ENCODE results near the gene DNAJA4. TPM values are rescaled to one million over a fixed set of nuclear protein-coding genes. Genes with fewer than 3 reads are reported as not detected.

DNAJA4 gene
- total RNA-seq, 6 experiments from 2014 or later, result 0.14 to 0.38 (median 0.17) TPM; not detected in 1

DNA sequence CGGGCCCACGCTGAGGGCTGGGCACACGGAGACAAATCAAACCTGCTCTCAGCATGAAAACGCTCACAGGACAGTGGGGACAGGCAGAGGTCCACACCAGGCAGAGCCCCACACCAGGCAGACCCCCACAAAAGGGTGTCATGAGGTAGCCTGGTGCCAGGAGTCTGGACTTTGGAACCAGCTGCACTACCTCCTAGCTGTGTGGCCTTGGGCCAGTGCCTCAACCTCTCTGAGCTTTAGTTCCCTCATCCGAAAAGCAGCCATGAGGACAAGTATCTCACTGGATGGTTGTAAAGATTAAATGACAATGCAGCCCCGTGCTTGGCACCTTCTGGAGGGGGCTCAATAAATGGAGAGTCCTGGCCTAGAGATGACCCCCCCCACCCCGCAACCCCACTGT, 59.3 kb downstream of the DNAJA4 start:
- no peak for DNase-seq
- TF ChIP-seq, protein P1, sequence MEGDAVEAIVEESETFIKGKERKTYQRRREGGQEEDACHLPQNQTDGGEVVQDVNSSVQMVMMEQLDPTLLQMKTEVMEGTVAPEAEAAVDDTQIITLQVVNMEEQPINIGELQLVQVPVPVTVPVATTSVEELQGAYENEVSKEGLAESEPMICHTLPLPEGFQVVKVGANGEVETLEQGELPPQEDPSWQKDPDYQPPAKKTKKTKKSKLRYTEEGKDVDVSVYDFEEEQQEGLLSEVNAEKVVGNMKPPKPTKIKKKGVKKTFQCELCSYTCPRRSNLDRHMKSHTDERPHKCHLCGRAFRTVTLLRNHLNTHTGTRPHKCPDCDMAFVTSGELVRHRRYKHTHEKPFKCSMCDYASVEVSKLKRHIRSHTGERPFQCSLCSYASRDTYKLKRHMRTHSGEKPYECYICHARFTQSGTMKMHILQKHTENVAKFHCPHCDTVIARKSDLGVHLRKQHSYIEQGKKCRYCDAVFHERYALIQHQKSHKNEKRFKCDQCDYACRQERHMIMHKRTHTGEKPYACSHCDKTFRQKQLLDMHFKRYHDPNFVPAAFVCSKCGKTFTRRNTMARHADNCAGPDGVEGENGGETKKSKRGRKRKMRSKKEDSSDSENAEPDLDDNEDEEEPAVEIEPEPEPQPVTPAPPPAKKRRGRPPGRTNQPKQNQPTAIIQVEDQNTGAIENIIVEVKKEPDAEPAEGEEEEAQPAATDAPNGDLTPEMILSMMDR (IDR thresholded peaks at IDR 0.05), result no peak

DNA sequence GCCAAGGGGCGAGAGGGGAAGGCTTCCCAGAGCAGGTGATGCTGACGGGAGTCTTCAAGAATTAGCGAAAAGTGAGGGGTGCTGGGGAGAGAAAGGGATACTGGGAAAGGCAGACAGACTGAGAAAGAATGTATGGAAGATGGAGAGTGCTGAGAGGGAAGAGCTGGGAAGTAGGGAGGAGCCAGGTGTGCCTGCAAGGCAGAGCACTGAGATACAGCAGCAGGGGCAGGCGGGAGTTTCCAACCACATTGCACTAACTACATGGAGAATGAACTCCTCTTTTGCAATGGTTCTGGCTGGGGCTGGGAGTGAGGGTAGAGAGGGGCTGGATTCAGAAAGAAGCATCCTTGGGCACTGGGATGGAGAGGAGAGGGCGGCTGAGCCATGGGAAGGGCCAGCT, 59.8 kb downstream of the DNAJA4 start:
- Mint-ChIP-seq H3K27me3 (ENCODE audit: insufficient read depth) (peaks cover 19% of the 10 kb centered on the region), H3K9me3 (no peaks in the 10 kb centered on the region), H3K4me3 (no peak overlapping the region), H3K27ac (no peak overlapping the region), H3K36me3 (ENCODE audit: low read depth) (no peaks in the 10 kb centered on the region), H3K4me1 (ENCODE audit: low read depth) (peaks cover 27% of the 10 kb centered on the region)
- no peak for DNase-seq
- TF ChIP-seq, protein P1 (IDR thresholded peaks at IDR 0.05), result no peak

More for the DNA sequence above, 59.3 kb downstream of the DNAJA4 start:
- H3K4me1 Mint-ChIP-seq (ENCODE audit: low read depth), result peaks cover 27% of the 10 kb centered on the region
- no peaks in the 10 kb centered on the region for H3K36me3 Mint-ChIP-seq (ENCODE audit: low read depth)
- no peak overlapping the region for H3K4me3 Mint-ChIP-seq
- no peaks in the 10 kb centered on the region for H3K9me3 Mint-ChIP-seq
- H3K27ac Mint-ChIP-seq, result no peak overlapping the region
- H3K27me3 Mint-ChIP-seq (ENCODE audit: insufficient read depth), result peaks cover 23% of the 10 kb centered on the region

DNA sequence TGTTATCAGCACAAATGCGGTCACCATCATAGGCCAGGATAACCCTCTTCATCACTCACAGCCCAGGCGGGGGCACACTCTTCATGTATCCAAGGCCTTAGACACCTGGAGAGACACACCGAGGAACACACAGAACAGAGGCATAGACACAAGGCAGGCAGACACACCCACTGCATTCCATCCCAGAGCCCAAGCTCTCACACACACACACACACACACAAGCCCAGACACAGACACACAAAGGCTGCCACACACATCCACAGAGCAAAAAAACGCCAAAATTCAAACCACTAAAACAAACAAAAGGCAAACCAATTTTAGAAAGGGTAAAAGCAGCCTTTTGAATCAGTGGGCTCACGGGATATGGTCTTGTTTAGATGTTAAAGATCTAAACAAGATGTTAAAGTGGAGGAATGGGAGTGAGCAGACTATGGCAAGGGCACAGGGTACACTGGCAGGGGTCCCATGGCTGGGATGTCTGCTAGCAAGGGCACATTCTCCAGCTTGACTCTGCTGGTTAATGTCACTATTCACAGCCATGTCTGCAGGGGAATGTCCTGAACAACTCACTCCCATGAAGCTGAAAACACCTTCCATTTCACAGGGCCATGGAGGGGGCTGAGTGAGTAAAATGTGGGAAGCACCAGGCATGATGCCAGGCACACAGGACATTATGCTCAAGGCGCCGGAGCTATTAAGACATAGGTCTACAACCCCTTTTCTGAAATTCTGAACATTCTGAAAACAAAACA, 60.9 kb downstream of the DNAJA4 start:
- H3K36me3 Mint-ChIP-seq (ENCODE audit: low read depth), result no peaks in the 10 kb centered on the region
- no peak overlapping the region for H3K4me3 Mint-ChIP-seq
- H3K9me3 Mint-ChIP-seq, result no peaks in the 10 kb centered on the region
- DNase-seq, result peak; percentile 10
- H3K4me1 Mint-ChIP-seq (ENCODE audit: low read depth), result peaks cover 33% of the 10 kb centered on the region
- H3K27me3 Mint-ChIP-seq (ENCODE audit: insufficient read depth), result peaks cover 19% of the 10 kb centered on the region
- no peak overlapping the region for H3K27ac Mint-ChIP-seq
- TF ChIP-seq, protein P1 (IDR thresholded peaks at IDR 0.05), result no peak

DNA sequence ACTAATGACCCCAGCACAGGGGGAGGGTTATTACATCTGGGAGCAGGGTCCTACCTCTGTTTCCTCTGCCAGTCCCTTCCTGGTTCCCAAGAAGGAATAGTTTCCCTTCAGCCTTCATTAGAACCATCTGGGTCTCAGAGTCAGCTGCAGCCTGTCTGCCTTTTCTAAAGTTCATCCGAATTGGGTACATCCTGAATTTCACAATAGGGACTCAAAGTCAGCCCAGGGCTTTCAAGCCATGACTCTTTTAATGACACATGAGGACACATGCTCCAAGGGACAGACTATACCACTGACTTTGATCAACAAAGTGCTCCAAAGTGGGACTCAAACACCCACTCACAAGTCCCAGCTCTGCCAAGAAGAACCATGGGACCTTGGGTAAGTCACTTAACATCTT, 63.1 kb downstream of the DNAJA4 start:
- H3K36me3 Mint-ChIP-seq (ENCODE audit: low read depth), result no peaks in the 10 kb centered on the region
- H3K9me3 Mint-ChIP-seq, result no peaks in the 10 kb centered on the region
- no peak overlapping the region for H3K4me3 Mint-ChIP-seq
- H3K4me1 Mint-ChIP-seq (ENCODE audit: low read depth), result peaks cover 27% of the 10 kb centered on the region
- TF ChIP-seq, protein P1 (IDR thresholded peaks at IDR 0.05), result no peak
- no peak for DNase-seq
- H3K27me3 Mint-ChIP-seq (ENCODE audit: insufficient read depth), result peaks cover 19% of the 10 kb centered on the region
- no peak overlapping the region for H3K27ac Mint-ChIP-seq

DNA sequence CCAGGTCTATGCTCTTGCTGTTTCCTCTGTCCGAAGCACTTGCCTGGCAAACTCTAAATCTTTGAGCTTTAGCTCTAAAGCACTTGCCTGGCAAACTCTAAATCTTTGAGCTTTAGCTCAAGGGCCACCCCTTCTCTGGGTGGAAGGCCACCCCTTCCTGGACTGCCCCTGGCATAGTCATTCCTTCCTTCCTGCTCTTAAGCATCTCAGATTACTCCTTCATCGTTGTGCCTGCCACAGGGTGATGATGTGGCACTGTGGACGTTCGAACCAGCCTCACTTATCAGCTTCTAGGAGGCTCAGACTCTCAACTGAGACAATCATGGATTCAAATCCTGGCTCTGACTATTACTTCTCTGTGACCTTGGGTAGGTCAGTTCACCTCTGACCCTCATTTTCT, 65.3 kb downstream of the DNAJA4 start:
- H3K9me3 Mint-ChIP-seq, result no peaks in the 10 kb centered on the region
- no peak for DNase-seq
- H3K4me3 Mint-ChIP-seq, result no peak overlapping the region
- TF ChIP-seq, protein P1 (IDR thresholded peaks at IDR 0.05), result no peak
- no peak overlapping the region for H3K27ac Mint-ChIP-seq
- peaks cover 21% of the 10 kb centered on the region for H3K27me3 Mint-ChIP-seq (ENCODE audit: insufficient read depth)
- no peaks in the 10 kb centered on the region for H3K36me3 Mint-ChIP-seq (ENCODE audit: low read depth)
- H3K4me1 Mint-ChIP-seq (ENCODE audit: low read depth), result peaks cover 25% of the 10 kb centered on the region

Other genes with a start within 250 kb of the DNAJA4 start
- 10 to 100 TPM; 34.1 to 42.5 (median 38.0) TPM for gene TBC1D2B, start 186.9 kb upstream of the DNAJA4 start, total RNA-seq (2021; fragmentation: NEBNext Ultra II Directional; extraction: Animal tissue kit (Norgen Biotek cat#: 25700))
- not detected for gene SH2D7, start 172.0 kb upstream of the DNAJA4 start, total RNA-seq (2021; fragmentation: NEBNext Ultra II Directional; extraction: Animal tissue kit (Norgen Biotek cat#: 25700))
- 1 to 10 TPM; 1.3 to 1.8 (median 1.4) TPM for gene CIB2, start 133.1 kb upstream of the DNAJA4 start, total RNA-seq (2021; fragmentation: NEBNext Ultra II Directional; extraction: Animal tissue kit (Norgen Biotek cat#: 25700))
- 10 to 100 TPM; 67.3 to 82.1 (median 78.3) TPM for gene IDH3A, start 115.2 kb upstream of the DNAJA4 start, total RNA-seq (2021; fragmentation: NEBNext Ultra II Directional; extraction: Animal tissue kit (Norgen Biotek cat#: 25700))
- not detected for gene ACSBG1, start 30.0 kb upstream of the DNAJA4 start, total RNA-seq (2021; fragmentation: NEBNext Ultra II Directional; extraction: Animal tissue kit (Norgen Biotek cat#: 25700))
- gene SKIC8, start 35.0 kb downstream of the DNAJA4 start, total RNA-seq (2021; fragmentation: NEBNext Ultra II Directional; extraction: Animal tissue kit (Norgen Biotek cat#: 25700)), result 10 to 100 TPM; 43.9 to 48.1 (median 47.0) TPM
- not detected for gene CRABP1, start 75.8 kb downstream of the DNAJA4 start, total RNA-seq (2021; fragmentation: NEBNext Ultra II Directional; extraction: Animal tissue kit (Norgen Biotek cat#: 25700))
- gene IREB2, start 173.7 kb downstream of the DNAJA4 start, total RNA-seq (2021; fragmentation: NEBNext Ultra II Directional; extraction: Animal tissue kit (Norgen Biotek cat#: 25700)), result 10 to 100 TPM; 35.8 to 42.5 (median 38.5) TPM
- gene HYKK, start 243.0 kb downstream of the DNAJA4 start, total RNA-seq (2021; fragmentation: NEBNext Ultra II Directional; extraction: Animal tissue kit (Norgen Biotek cat#: 25700)), result 1 to 10 TPM; 3.1 to 5.2 (median 4.1) TPM